ENCODE results near the gene UNC119B.

DNA sequence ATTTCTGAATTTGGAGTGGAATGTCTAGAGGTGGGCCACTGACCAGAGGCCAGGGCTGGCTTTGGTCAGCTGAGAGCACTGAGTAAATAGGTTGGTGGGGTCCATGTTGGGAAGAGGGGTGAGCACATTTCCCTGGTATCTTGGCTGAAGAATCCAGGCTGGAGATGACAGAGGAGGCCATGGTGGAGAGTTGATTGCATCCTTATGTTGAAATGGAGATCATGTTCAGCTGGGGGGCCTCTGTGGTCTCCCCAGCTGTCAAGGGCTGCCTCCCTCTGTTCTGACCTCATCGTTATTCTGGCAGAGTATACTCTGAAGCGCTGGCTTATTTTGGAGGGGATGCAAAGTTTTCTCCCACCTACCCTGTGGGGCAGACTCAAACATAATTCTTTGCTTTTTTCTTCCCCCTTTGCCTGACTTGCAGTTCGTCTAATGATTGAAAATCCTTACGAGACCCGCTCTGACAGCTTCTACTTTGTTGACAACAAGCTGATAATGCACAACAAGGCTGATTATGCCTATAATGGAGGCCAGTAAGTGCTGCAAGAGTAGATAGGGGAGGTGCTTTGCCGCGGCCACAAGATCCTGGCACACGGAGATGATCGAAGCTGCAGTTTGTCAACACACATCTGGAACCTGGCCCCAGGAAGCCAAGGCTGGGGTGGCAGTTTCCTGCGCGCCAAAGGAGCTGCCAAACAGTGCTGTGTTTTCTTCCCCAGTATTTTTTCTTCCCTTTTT is 9.4 kb downstream of the UNC119B start:
- TF ChIP-seq CTCF (IDR thresholded peaks at IDR 0.05 in 4 of 5, conservative IDR thresholded peaks at IDR 0.05 in 1 of 5) = no peak
- no peak for TF ChIP-seq POLR2A (IDR thresholded peaks at IDR 0.05)
